Prostate gland (tissue), 2 donors: ENCODE results near the gene CCDC88B. TPM values are rescaled to one million over a fixed set of nuclear protein-coding genes. Genes with fewer than 3 reads are reported as not detected.

ENCODE experiments used
- DNase-seq: peaks from one replicate; pipeline ENCODE4 v3.0.0-alpha.2; 2019; ENCODE audit warnings: low spot score
- H3K27ac ChIP-seq, 2 donors: fragments of 200-600 bp; sonication (generic); 2 replicates each; pipeline ENCODE4 v1.5.1; 2017 to 2019
- H3K27me3 ChIP-seq: fragments of 200-600 bp; sonication (generic); replicated peaks from 2 replicates; pipeline ENCODE4 v1.5.1; 2019; ENCODE audit not compliant: insufficient read depth
- H3K36me3 ChIP-seq, 2 donors: fragments of 200-600 bp; sonication (generic); 1 replicate in 1 of 2; 2 replicates in 1 of 2; pipeline versions ENCODE4 v1.5.1 to v1.8.1; 2017 to 2019
- H3K4me1 ChIP-seq: fragments of 200-600 bp; sonication (generic); replicated peaks from 2 replicates; pipeline ENCODE4 v1.5.1; 2019
- H3K4me3 ChIP-seq, 2 donors: fragments of 200-600 bp; sonication (generic); 2 replicates each; pipeline ENCODE4 v1.5.1; 2017 to 2019
- H3K9me3 ChIP-seq: fragments of 200-600 bp; sonication (generic); 2 replicates; pipeline ENCODE4 v1.5.1; 2017
- CTCF ChIP-seq, 4 experiments: fragments of 200-600 bp in 2 of 4; fragments of 450-650 bp in 2 of 4; sonication (generic) in 2 of 4; IDR thresholded peaks; 1 replicate in 3 of 4; 2 replicates in 1 of 4; pipeline ENCODE4 v1.5.1; 2016 to 2019; ENCODE audit warnings: antibody characterized with exemption in 4 of 4, mild to moderate bottlenecking in 2 of 4, moderate library complexity in 2 of 4
- POLR2A ChIP-seq: fragments of 450-650 bp; IDR thresholded peaks from one replicate; pipeline ENCODE4 v1.6.1; 2016; ENCODE audit warnings: antibody characterized with exemption, mild to moderate bottlenecking
- POLR2AphosphoS5 ChIP-seq: sonication (generic); formaldehyde crosslinking; IDR thresholded peaks from one replicate; pipeline ENCODE4 v1.6.1; 2017; ENCODE audit warnings: antibody characterized with exemption
- WGBS: methylation state at CpG from one replicate; pipeline ENCODE4 v1.1.5; 2018; 5-methylcytosine and 5-hydroxymethylcytosine counted together
- intact Hi-C: fragments of 100-400 bp; cut with DNase I; formaldehyde crosslinking; loops from one replicate; pipeline ENCODE4 v1.14.2; 2022
- total RNA-seq, 2 donors: library from RNA; depleted of rRNA; stranded (reverse); fragments of >200 nt; gene quantifications; one replicate each; pipeline ENCODE4 v1.1.0, GENCODE V29; 2016

Gene CCDC88B
- total RNA-seq, 2 donors from 2014 or later, result 3.0 to 10.0 TPM

- Histone ChIP-seq H3K36me3 (peaks cover 0 to 12% of the 10 kb centered on the region in 2 donors), H3K4me3 (no peak overlapping the region)
- intact Hi-C loops, result no loop called here
Observed at GRCh38 chr11:64368673-64369074, 28.7 kb downstream of the CCDC88B start.

GRCh38 chr11:64369440-64370421 lies 29.7 kb downstream of the CCDC88B start:
- DNase-seq, result no peak
- H3K4me1 ChIP-seq, result no peaks in the 10 kb centered on the region
- intact Hi-C loops, result no loop called here
- H3K27ac ChIP-seq, result no peak overlapping the region
- 89% methylated on average over 73 of the region's 82 CpGs for WGBS
- TF ChIP-seq POLR2AphosphoS5 (no peak), POLR2A (no peak), CTCF (IDR thresholded peaks at IDR 0.05) (no peak)
- no peaks in the 10 kb centered on the region for H3K27me3 ChIP-seq
- no peaks in the 10 kb centered on the region for H3K9me3 ChIP-seq
- no peak overlapping the region for H3K4me3 ChIP-seq
- peaks cover 0 to 12% of the 10 kb centered on the region in 2 donors for H3K36me3 ChIP-seq

More at GRCh38 chr11:64368673-64369074, 28.7 kb downstream of the CCDC88B start:
- 86% methylated on average over 28 of the region's 28 CpGs for WGBS
- Histone ChIP-seq H3K9me3 (no peaks in the 10 kb centered on the region), H3K4me1 (no peaks in the 10 kb centered on the region), H3K27ac (no peak overlapping the region), H3K27me3 (no peaks in the 10 kb centered on the region)
- no peak for DNase-seq
- TF ChIP-seq POLR2AphosphoS5 (no peak), POLR2A (no peak), CTCF (IDR thresholded peaks at IDR 0.05) (no peak)

GRCh38 chr11:64371201-64371600 lies 31.2 kb downstream of the CCDC88B start:
- DNase-seq, result no peak
- Histone ChIP-seq H3K27me3 (no peaks in the 10 kb centered on the region), H3K4me1 (no peaks in the 10 kb centered on the region), H3K36me3 (peaks cover 0 to 12% of the 10 kb centered on the region in 2 donors), H3K4me3 (no peak overlapping the region), H3K9me3 (no peaks in the 10 kb centered on the region), H3K27ac (no peak overlapping the region)
- TF ChIP-seq POLR2A (no peak), POLR2AphosphoS5 (no peak), CTCF (IDR thresholded peaks at IDR 0.05) (no peak)
- intact Hi-C loops, result no loop called here
- WGBS, result 88% methylated on average over 13 of the region's 22 CpGs

GRCh38 chr11:64372021-64372420 lies 32.0 kb downstream of the CCDC88B start:
- Histone ChIP-seq H3K27ac (no peak overlapping the region), H3K27me3 (no peaks in the 10 kb centered on the region), H3K4me1 (no peaks in the 10 kb centered on the region), H3K36me3 (peaks cover 0 to 12% of the 10 kb centered on the region in 2 donors), H3K4me3 (no peak overlapping the region), H3K9me3 (no peaks in the 10 kb centered on the region)
- WGBS, result 91% methylated on average over 6 of the region's 6 CpGs
- no peak for DNase-seq
- intact Hi-C loops, result no loop called here
- TF ChIP-seq POLR2A (no peak), CTCF (IDR thresholded peaks at IDR 0.05) (no peak), POLR2AphosphoS5 (no peak)
